Measurements from ENCODE around the gene SURF4.

- TF ChIP-seq CTCF (IDR thresholded peaks at IDR 0.05) (no peak), E2F1 (CRISPR knock-in tag; IDR thresholded peaks at IDR 0.05) (no peak), CREB1 (CRISPR knock-in tag; IDR thresholded peaks at IDR 0.05) (no peak), ZNF138 (CRISPR knock-in tag; conservative IDR thresholded peaks at IDR 0.05) (no peak), USF1 (CRISPR knock-in tag; IDR thresholded peaks at IDR 0.05) (no peak), MAX (CRISPR knock-in tag; IDR thresholded peaks at IDR 0.05) (no peak), NFATC4 (CRISPR knock-in tag; IDR thresholded peaks at IDR 0.05) (no peak), ZNF232 (CRISPR knock-in tag; IDR thresholded peaks at IDR 0.05) (no peak), ESRRA (CRISPR knock-in tag; IDR thresholded peaks at IDR 0.05; ENCODE audit: borderline replicate concordance) (no peak), HMGXB4 (CRISPR knock-in tag; IDR thresholded peaks at IDR 0.05) (no peak), ZNF416 (CRISPR knock-in tag; IDR thresholded peaks at IDR 0.05) (no peak), SMAD4 (CRISPR knock-in tag; IDR thresholded peaks at IDR 0.05) (no peak), STAT6 (CRISPR knock-in tag; conservative IDR thresholded peaks at IDR 0.05; ENCODE audit: low read depth) (no peak)
- TF ChIP-seq, protein P1, sequence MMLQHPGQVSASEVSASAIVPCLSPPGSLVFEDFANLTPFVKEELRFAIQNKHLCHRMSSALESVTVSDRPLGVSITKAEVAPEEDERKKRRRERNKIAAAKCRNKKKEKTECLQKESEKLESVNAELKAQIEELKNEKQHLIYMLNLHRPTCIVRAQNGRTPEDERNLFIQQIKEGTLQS (CRISPR knock-in tag; conservative IDR thresholded peaks at IDR 0.05): no peak
Observed at GRCh38 chr9:133346021-133346785, 29.7 kb downstream of the SURF4 start.
